ENCODE measurements around the gene ITIH2.
A peak's percentile ranks its signal among the peaks of the same experiment; 100 is the strongest.
"Not testable (repeated sequence)": the region's sequence is repeated elsewhere in the genome, so short reads cannot be mapped to it uniquely, and the experiment has no call there.

ITIH2 gene, protein sequence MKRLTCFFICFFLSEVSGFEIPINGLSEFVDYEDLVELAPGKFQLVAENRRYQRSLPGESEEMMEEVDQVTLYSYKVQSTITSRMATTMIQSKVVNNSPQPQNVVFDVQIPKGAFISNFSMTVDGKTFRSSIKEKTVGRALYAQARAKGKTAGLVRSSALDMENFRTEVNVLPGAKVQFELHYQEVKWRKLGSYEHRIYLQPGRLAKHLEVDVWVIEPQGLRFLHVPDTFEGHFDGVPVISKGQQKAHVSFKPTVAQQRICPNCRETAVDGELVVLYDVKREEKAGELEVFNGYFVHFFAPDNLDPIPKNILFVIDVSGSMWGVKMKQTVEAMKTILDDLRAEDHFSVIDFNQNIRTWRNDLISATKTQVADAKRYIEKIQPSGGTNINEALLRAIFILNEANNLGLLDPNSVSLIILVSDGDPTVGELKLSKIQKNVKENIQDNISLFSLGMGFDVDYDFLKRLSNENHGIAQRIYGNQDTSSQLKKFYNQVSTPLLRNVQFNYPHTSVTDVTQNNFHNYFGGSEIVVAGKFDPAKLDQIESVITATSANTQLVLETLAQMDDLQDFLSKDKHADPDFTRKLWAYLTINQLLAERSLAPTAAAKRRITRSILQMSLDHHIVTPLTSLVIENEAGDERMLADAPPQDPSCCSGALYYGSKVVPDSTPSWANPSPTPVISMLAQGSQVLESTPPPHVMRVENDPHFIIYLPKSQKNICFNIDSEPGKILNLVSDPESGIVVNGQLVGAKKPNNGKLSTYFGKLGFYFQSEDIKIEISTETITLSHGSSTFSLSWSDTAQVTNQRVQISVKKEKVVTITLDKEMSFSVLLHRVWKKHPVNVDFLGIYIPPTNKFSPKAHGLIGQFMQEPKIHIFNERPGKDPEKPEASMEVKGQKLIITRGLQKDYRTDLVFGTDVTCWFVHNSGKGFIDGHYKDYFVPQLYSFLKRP

GRCh38 chr10:7703140-7703539 is at the start of gene ITIH2:
Gene ITIH2 (plus strand): TSS chr10:7703316. CDS start chr10:7703435, 119 bp downstream.
- DNase-seq (ENCODE audit: low read depth) = no peak

DNA sequence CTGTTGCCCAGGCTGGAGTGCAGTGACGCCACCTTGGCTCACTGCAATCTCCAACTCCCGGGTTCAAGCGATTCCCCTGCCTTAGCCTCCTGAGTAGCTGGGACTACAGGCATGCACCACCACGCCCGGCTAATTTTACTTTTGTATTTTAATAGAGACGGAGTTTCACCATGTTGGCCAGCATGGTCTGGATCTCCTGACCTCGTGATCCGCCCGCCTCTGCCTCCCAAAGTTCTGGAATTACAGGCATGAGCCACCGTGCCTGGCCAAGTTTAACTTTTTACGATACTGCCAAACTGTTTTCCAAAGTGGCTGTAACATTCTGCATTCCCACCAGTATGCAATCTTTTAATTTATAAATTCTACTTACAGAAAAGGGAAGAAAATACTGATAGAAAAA is 46.0 kb upstream of the ITIH2 start:
- DNase-seq (ENCODE audit: low read depth) = not testable (repeated sequence)

DNA sequence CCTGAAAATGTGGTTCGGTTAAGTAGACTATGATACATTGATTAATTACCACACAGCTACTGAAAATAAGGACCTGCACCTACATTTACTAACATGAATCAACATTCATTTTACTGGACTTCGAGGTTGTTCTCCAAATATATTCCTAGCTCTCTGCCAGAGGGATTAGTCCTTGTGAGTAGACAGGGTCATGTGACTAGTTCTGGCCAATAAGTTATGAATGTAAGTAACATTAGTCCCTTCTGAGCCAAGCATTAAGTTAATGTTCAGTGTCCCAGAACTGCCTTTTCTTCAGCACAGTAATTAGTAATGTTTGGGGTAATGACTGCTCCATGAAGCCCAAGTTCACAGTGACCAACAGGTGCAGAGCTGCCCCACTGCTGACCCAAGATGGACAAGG is 45.6 kb upstream of the ITIH2 start:
- no peak for DNase-seq (ENCODE audit: low read depth)

DNA sequence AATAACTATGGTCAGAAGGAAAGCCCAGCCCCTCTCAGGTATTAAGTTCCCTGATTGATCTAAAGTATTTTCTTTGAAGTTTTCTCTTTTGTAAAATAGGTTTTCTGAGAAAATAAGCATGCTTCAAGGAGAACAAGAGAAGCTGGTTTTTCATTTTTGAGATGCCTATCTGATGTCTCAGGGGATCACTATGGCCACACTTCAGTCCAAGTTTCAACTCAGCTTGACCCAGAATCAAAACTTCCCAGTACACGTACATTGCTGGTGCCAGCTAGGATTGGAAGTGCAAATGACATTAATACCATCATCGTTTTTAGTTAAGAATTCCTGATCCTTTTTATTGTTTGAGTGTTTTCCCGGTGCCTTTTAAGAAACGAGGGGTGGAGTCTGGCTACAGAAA is 43.6 kb upstream of the ITIH2 start:
- no peak for DNase-seq (ENCODE audit: low read depth)

- no peak for DNase-seq (ENCODE audit: low read depth)
Observed at GRCh38 chr10:7662522-7662921, 40.6 kb upstream of the ITIH2 start.

DNA sequence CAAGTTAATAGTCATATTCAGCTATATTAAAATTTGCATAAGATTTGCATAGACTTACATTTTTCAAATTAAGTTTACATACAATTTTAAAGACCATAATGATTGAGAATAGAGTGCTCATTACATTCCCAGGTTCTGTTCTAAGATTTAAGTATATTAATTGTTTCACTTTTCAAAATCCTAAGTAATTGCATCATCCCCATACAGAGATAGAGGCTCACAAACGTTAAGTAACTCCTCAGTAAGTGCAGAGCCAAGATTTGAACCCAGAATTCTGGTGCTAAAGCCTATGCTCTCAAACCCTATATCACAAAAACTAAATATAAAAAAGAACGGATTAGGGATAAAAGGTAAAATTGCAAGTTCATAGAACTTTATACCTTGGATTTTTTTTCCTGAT is 38.4 kb upstream of the ITIH2 start:
- DNase-seq (ENCODE audit: low read depth) = no peak

DNA sequence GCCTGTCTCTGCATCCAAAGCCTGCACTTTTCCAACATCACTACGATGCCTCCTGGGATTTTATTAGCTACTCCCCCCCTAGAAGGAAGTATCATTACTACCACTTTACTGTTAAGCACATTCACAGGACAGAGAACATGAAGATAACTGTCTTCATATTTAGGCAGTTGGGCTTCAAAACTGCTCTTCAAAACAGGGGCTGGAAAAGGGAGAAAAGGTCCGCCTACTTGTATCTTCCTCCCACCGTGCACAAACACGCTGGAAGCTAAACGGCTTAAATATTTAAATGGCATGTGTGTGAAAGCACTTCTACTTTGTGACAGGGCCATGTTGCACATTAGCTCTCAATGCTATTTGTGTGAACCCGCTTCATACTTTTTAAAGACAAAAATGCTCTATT is 37.3 kb upstream of the ITIH2 start:
- DNase-seq (ENCODE audit: low read depth) = no peak

GRCh38 chr10:7666253-7667023 is 36.7 kb upstream of the ITIH2 start, which contains the start of gene ITIH5:
Gene ITIH5 (minus strand): TSS chr10:7666966. CDS start chr10:7666892, 74 bp downstream.
- no peak for DNase-seq (ENCODE audit: low read depth)

GRCh38 chr10:7667262-7668141 is 35.6 kb upstream of the ITIH2 start:
- no peak for DNase-seq (ENCODE audit: low read depth)

DNA sequence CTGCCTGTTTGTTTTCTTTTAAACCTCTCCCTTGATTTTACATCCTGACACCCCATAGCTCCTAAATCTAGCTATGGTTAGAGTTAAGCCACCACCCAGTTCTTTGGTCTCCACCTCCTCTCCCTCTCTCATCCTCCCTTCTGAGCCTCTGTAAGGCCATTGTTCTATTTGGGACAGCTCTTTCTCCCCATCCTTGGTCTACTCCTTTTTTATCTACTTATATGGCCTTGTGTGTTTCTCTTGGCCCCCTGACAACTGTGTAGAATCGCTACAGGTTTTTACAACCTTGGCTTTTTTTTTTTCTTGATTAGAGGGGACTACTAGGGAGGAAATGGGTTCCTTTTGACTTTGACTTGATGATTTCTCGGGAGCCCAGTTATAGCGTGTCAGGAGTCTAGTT is 33.0 kb upstream of the ITIH2 start:
- no peak for DNase-seq (ENCODE audit: low read depth)

GRCh38 chr10:7672341-7673134 is 30.6 kb upstream of the ITIH2 start:
- no peak for DNase-seq (ENCODE audit: low read depth)

DNA sequence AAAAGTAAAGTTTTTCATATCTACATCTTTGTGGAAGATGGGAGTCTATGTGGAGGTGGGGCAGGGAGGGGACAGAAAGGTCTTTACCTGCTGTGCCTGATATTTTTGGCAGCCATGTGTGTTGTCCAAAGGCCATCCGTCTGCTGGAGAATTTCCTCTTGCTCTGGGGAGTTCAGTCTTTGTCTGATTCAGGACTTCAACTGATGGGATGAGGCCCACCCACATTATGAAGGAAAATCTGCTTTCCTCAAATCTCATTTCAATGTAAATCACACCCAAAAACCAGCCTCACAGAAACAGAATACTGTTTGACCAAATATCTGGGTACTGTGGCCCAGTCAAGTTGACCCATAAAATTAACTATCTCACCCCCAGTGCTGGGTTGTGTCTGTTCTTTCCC is 23.9 kb upstream of the ITIH2 start:
- DNase-seq (ENCODE audit: low read depth) = no peak

GRCh38 chr10:7680078-7680477 is 23.0 kb upstream of the ITIH2 start:
- not testable (repeated sequence) for DNase-seq (ENCODE audit: low read depth)

GRCh38 chr10:7686351-7687171 is 16.6 kb upstream of the ITIH2 start:
- DNase-seq (ENCODE audit: low read depth) = no peak

- DNase-seq (ENCODE audit: low read depth) = peak; percentile 25
Observed at GRCh38 chr10:7687228-7687907, 15.7 kb upstream of the ITIH2 start.

GRCh38 chr10:7689591-7689990 is 13.5 kb upstream of the ITIH2 start:
- DNase-seq (ENCODE audit: low read depth) = no peak

GRCh38 chr10:7690885-7691597 is 12.1 kb upstream of the ITIH2 start:
- not testable (repeated sequence) for DNase-seq (ENCODE audit: low read depth)

DNA sequence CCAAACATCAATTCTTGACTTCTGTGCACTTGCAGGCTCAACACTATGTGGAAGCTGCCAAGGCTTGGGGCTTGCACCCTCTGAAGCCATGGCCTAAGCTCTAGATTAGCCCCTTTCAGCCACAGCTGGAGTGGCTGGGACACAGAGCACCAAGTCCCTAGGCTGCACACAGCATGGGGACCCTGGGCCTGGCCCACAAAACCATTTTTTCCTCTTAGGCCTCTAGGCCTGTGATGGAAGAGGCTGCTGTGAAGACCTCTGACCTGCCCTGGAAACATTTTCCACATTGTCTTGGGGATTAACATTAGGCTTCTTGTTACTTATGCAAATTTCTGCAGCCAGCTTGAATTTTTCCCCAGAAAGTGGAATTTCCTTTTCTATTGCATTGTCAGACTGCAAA is 10.7 kb upstream of the ITIH2 start:
- not testable (repeated sequence) for DNase-seq (ENCODE audit: low read depth)

All from T-helper 22 cell (primary cell).